ENCODE measurements around the gene RUBCNL.

DNA sequence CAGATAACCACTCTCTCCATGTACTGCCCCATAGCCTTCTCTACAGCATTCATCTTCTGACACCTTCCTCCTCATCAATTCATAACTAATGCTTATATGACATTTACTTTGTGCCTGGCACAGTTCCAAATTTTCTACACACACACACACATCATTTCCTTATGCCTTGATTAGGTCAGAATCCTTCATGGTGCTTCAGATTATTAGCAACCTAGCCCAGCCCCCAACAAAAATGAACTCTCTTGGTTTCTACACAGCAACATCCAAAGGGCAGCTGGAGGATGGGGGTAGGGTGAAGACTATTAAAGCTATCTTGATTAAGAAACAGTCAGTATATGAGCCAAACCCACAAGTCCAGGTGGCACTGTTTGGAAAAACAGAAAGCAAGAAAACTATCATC, 3.7 kb downstream of the RUBCNL start:
- TF ChIP-seq, protein P1, sequence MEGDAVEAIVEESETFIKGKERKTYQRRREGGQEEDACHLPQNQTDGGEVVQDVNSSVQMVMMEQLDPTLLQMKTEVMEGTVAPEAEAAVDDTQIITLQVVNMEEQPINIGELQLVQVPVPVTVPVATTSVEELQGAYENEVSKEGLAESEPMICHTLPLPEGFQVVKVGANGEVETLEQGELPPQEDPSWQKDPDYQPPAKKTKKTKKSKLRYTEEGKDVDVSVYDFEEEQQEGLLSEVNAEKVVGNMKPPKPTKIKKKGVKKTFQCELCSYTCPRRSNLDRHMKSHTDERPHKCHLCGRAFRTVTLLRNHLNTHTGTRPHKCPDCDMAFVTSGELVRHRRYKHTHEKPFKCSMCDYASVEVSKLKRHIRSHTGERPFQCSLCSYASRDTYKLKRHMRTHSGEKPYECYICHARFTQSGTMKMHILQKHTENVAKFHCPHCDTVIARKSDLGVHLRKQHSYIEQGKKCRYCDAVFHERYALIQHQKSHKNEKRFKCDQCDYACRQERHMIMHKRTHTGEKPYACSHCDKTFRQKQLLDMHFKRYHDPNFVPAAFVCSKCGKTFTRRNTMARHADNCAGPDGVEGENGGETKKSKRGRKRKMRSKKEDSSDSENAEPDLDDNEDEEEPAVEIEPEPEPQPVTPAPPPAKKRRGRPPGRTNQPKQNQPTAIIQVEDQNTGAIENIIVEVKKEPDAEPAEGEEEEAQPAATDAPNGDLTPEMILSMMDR (conservative IDR thresholded peaks at IDR 0.05; ENCODE audit: low read length), result no peak
- TF ChIP-seq EZH2phosphoT487 (IDR thresholded peaks at IDR 0.05; ENCODE audit: borderline replicate concordance), result no peak

Data from Loucy (cell line).